GM18517 (cell line): Measurements from ENCODE around the gene TENT5C.

Source experiments
- ATAC-seq: cut with Tn5 transposase; IDR thresholded peaks from one replicate; pipeline ENCODE4 v1.9.1; 2021; ENCODE audit warnings: mild to moderate bottlenecking, moderate library complexity; ENCODE audit not compliant: unreplicated experiment

The TENT5C gene

DNA sequence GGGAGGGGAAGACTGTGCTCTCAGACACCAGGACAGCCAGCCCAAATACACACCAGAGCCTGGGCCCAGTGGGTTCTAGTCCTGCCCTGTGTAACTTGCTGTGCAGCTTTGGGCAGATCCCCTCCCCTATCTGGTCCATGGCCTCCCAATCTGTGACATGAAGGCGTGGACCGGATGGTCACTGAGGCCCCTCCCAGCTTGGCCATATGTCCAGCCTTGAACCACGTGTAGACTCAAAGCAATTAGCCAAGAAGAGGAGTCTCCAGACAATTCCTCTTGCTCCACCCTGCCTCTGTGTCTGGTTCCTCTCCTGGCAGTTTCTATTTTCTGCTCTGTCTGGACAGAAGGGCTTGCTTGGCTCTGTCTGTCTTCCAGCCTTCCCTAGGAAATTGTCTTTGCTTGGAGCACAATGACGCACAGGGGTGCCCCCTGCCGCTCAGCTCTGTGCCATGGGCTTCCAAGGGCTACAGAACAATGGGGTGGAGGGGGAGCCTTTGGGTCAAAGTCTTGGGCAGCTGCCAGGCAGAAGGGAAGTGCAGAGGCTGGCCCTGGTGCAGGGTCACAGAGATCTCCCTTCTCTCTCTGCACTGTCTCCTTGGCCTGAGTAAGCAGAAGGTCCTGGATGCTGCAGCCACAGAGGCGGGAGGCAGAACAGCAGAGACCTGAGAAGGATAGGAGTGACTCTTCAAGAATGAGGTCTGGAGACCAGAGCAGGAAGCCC is 66.1 kb downstream of the TENT5C start:
- ATAC-seq: no peak

DNA sequence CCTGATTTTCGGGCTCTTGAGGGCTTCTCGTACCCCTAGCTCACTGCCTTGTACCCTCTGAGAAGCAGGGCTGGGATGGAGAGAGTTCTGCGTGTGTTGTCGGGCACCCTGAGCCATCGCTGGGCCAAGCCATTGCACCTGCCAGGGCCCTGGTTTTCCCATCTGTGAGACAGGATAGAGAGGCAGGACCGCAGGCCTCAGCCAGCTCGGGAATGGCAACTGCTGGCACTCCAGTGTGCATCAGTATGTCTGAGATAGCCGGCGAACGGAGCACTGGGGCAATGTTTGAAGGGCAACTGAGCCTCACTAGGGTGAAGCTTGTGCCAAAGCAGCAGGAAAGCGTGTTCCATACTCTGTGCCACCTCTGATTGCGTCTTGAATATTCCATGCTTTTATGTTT is 66.9 kb downstream of the TENT5C start:
- no peak for ATAC-seq

GRCh38 chr1:117673405-117673804 is 67.6 kb downstream of the TENT5C start:
- no peak for ATAC-seq

DNA sequence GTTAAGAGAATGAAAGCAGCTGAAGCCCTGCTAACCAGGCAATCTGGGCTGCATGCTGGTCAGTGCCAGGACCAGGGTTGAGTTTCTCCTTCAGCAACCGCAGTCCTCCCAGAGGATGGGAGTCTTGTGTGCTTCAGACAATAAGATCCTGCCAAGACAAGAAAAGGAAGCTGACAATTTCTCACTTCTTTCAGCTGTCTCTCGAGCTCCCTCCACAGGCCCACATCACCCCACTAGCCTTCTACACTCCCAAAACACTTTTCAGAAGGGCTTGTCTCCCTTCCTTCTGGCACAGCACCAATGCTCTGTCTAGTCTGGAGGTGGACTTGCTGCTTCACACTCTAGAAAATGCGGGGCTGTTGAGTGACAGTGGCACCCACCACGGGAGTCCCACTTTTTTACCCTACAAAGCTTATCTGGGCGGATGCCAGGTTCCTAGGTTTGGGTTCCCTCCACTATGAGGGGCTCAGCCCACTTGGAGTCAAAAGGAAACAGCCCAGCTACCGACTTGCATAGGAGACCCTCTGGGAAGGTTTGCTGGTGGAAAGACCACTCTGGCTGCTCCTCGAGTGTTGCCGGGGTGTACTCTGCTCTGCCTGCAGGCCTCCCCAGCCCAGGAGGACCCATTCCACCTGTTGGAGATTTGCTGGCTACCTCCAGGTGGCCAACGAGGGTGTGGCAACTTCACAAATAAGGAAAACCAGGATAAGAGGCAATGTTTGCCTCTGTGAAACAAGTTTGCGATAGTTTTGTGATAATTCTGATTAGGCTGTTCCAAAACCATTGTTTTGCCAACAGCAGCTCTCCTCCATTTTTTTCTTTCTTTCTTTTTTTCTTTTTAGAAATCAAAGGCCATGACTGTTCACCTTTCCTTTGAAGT is 68.9 kb downstream of the TENT5C start:
- peak; percentile 68 for ATAC-seq

DNA sequence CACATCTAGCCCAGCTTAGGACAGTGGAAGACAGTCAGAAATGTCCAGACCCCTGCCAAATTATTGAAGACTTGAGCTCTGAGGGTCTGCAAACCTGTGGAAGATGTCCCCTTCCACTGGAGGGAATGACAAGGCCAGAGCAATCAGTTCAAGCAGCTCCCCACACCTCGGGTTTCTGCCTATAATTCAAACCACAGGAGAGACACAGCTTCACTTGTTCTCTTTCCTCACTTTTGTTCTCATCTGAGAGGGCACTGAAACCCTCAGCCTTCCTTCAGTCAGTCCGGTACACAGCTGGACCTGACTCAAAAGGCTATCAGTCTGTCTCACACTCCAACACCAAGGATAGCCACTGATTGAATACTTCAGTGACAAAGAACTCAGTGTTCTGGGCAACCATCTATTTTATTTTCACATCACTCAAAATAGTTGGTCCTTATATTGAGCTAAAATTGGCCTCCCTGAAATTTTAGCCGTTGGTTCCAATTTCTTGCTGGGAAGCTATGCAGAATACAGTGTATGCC is 70.1 kb downstream of the TENT5C start:
- no peak for ATAC-seq

DNA sequence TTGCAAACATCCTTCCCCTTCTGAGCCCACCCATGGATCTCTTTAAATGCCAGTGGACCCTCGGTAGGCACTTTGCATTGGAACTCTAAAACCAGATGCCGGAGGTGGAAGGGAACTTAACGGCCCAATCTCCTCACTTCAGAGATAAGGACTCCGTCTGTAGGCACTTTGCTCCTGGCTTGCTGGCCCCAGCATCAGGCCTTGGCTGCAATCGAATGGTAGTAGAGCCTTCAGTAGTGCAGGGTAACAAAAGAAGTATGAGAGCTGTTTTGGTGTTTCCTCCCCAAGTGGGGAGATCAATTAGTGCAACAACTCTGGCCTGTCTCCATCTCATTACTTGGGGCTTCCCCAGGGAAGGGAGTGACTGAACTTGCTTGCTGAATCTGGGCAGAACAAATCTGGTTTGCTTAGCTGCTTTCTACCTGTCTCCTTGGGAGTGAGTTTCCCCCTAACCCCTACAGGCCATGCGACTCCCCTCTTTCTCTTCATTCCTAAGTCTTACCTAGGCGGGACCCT is 70.8 kb downstream of the TENT5C start:
- no peak for ATAC-seq
